ENCODE data around the gene USHBP1. TPM values are rescaled to one million over a fixed set of nuclear protein-coding genes. Genes with fewer than 3 reads are reported as not detected.

Gene USHBP1, protein sequence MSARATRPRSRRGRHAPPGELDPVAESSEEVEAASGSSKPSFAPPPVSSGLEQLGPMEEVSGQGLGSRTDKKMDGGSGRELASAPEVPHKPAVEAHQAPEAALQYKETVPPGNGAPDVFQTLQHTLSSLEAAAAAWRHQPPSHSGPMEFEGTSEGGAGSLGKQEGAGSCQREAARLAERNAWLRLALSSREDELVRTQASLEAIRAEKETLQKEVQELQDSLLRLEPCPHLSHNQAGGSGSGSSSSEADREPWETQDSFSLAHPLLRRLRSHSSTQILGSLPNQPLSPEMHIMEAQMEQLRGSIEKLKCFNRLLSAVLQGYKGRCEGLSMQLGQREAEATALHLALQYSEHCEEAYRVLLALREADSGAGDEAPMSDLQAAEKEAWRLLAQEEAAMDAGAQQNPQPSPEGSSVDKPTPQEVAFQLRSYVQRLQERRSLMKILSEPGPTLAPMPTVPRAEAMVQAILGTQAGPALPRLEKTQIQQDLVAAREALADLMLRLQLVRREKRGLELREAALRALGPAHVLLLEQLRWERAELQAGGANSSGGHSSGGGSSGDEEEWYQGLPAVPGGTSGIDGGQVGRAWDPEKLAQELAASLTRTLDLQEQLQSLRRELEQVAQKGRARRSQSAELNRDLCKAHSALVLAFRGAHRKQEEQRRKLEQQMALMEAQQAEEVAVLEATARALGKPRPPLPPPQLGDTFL
- polyA plus RNA-seq (2011; rRNA removed) (not detected in 2 replicates), polyA minus RNA-seq (2011; rRNA and poly(A)+ RNA removed) (not detected in 2 replicates)

DNA sequence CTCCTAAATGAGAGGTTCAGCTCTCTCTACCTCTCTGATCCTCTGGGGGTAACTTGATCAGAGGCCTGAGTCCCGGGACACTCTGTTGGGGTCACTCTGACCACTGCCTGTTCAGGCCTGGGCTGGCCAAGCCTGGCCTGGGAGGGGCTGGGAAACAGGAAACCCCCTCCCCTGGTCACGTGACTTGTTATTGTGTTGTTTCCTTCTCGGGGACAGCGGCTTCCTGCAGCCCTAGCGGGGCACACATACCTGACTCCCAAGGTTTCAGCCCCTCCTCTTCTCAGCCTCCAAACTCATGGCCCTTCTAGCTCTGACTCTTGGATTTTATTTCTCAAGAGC lies at the start of gene USHBP1:
Gene USHBP1 (minus strand): TSS at position 105 of the 339 bp plus-strand sequence. CDS start 446 bp downstream, outside the sequence.
- Histone ChIP-seq H3K4me3 (ENCODE audit: low read depth, low read length) (no peak within 1 kb of the TSS), H3K27ac (ENCODE audit: low read depth, low read length) (no peak within 1 kb of the TSS), H3K27me3 (ENCODE audit: control insufficient read depth, insufficient read depth, low read length) (peaks cover 4% of the 10 kb centered on the region), H3K9me3 (ENCODE audit: control insufficient read depth, insufficient read depth, low read length) (peaks cover 6% of the 10 kb centered on the region)
- ChIA-PET POLR2A (no interaction called here), CTCF (interaction anchor here (0.6 to 1.3 kb wide), 2 partner anchors 18 to 147 kb away, joined by 3 to 7 read pairs; no protein-coding TSS in a partner anchor)
- no peak for DNase-seq (ENCODE audit: low read depth, low spot score)
- TF ChIP-seq, protein P1, sequence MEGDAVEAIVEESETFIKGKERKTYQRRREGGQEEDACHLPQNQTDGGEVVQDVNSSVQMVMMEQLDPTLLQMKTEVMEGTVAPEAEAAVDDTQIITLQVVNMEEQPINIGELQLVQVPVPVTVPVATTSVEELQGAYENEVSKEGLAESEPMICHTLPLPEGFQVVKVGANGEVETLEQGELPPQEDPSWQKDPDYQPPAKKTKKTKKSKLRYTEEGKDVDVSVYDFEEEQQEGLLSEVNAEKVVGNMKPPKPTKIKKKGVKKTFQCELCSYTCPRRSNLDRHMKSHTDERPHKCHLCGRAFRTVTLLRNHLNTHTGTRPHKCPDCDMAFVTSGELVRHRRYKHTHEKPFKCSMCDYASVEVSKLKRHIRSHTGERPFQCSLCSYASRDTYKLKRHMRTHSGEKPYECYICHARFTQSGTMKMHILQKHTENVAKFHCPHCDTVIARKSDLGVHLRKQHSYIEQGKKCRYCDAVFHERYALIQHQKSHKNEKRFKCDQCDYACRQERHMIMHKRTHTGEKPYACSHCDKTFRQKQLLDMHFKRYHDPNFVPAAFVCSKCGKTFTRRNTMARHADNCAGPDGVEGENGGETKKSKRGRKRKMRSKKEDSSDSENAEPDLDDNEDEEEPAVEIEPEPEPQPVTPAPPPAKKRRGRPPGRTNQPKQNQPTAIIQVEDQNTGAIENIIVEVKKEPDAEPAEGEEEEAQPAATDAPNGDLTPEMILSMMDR (IDR thresholded peaks at IDR 0.05; ENCODE audit: low read depth, low read length): no peak

DNA sequence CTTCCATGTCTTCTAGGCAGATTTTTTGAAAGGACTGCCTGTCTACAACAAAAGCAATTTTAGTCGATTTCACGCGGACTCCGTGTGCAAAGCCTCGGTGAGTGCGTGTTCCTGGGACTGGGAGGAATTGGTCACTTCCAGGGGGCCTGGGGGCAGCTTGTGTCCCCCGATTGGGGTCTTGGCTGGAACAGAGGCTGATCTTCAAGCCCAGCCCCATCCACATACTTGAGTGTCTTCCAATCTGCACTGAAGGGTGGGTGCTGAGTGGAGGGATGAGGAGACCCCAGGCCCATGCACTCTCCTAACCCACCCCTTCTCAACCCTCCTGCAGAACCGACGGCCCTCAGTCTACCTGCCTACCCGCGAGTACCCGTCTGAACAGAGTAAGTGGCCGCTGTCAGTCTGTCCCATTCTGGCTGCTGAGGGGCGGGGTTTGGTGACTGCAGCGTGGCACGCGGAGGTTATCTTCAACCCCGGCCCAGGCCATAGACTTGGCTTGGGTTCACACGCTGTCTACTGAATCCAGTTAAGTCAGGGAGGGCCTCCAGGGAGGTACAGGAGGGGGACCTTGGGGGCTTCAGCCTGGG lies 49.6 kb upstream of the USHBP1 start:
- Histone ChIP-seq H3K27me3 (ENCODE audit: control insufficient read depth, insufficient read depth, low read length) (no peaks in the 10 kb centered on the region), H3K4me3 (ENCODE audit: low read depth, low read length) (no peak overlapping the region), H3K27ac (ENCODE audit: low read depth, low read length) (no peak overlapping the region), H3K9me3 (ENCODE audit: control insufficient read depth, insufficient read depth, low read length) (peaks cover 7% of the 10 kb centered on the region; the same call in 1 of the 2 replicates)
- TF ChIP-seq, protein P1 (IDR thresholded peaks at IDR 0.05; ENCODE audit: low read depth, low read length): no peak
- DNase-seq (ENCODE audit: low read depth, low spot score): no peak
- ChIA-PET POLR2A (interaction anchor here (0.6 kb wide), 1 partner anchor 57 kb away, joined by 5 read pairs; no protein-coding TSS in a partner anchor), CTCF (interaction anchor here (0.7 kb wide), 1 partner anchor 52 kb away, joined by 6 read pairs; no protein-coding TSS in a partner anchor)

DNA sequence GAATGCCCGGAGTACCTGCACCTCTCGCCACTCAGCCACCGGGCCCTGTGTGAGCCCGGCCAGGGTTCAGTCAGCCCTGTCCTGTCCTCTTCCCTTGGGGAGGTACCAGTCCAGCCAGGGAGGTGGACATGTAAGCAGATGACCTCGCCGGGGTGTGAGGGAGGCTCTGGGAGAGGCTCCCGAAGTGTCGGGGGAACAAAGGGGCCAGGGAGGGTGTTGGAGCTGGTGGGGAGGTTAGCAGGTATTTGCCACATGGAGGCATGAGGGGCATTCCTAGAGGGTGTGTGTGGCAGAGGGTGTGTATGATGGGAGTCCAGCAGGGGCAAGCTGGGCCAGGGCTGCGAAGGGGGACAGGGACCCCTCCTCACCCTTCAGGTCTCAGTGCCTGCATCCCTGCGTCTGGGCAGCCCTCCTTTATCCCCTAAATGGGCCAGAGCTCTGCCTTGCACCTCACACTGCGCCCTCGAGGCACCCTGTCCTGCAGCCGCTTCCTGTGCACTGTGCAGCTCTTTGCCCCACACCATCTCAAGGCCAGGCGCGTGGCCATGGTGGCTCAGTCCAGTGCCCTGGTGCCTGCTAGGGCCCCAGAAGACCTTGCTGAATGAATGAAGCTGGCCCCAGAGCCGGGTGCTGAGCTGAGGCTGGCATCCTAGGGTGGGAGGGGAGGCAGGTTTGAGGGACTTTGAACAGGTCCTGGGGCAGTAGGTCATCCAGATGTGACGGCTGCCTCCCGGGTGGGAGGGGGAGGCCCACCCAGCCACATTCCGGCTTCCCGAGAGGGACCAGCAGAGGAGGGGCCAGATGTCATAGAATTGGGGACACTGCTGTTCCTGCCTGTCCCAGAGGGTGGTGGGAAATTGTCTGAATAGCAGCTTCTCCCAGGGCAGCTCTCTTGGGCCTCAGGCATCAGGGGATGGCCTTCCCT lies 47.9 kb upstream of the USHBP1 start:
- CTCF ChIA-PET: no interaction called here
- no peak overlapping the region for H3K4me3 ChIP-seq (ENCODE audit: low read depth, low read length)
- TF ChIP-seq, protein P1 (IDR thresholded peaks at IDR 0.05; ENCODE audit: low read depth, low read length): no peak
- H3K9me3 ChIP-seq (ENCODE audit: control insufficient read depth, insufficient read depth, low read length): peaks cover 7% of the 10 kb centered on the region; the same call in 1 of the 2 replicates
- DNase-seq (ENCODE audit: low read depth, low spot score): no peak
- H3K27ac ChIP-seq (ENCODE audit: low read depth, low read length): peak overlapping the region; percentile 39
- no peaks in the 10 kb centered on the region for H3K27me3 ChIP-seq (ENCODE audit: control insufficient read depth, insufficient read depth, low read length)
- POLR2A ChIA-PET: interaction anchor here (1.0 kb wide), 1 partner anchor 21 kb away, joined by 3 read pairs; no protein-coding TSS in a partner anchor

DNA sequence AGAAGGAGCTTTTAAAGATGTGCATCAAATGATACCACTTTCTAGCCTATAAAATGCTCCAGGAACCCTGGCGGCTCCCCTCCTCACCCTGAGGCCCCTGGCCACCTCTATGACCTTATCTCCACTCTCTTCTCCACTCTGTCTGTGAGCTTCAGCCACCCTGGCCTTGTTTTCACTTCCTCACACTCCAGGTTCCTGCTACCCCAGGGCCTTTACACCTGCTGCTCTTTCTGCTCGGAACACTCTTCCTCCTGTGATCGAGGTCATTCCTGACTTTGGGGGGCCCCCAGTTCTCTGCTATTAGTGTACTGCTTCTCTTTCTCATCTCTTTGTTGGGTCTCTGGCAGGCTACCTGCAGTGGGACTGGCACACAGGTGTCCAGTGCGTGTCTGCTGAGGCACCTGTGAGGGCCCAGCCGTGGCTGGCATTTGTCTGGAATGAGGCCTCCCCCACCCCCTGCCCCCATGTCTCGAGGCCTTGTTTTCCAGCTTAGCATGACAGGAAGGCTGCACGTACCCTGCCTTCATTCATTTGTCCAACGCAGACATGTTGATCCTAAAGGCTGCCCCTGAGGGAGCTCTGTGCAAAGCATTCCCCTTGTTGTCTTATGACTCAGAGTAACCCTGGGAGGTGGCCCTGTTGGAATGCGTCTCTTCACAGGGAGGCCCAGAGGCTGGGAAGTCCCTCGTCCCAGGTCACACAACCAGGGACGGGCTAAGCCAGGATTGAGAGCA lies 47.1 kb upstream of the USHBP1 start:
- no peak for DNase-seq (ENCODE audit: low read depth, low spot score)
- peaks cover 7% of the 10 kb centered on the region; the same call in 1 of the 2 replicates for H3K9me3 ChIP-seq (ENCODE audit: control insufficient read depth, insufficient read depth, low read length)
- POLR2A ChIA-PET: interaction anchor here (0.6 to 1.0 kb wide), 2 partner anchors 20 to 22 kb away, joined by 3 to 4 read pairs; no protein-coding TSS in a partner anchor
- peak overlapping the region; percentile 39 for H3K27ac ChIP-seq (ENCODE audit: low read depth, low read length)
- H3K27me3 ChIP-seq (ENCODE audit: control insufficient read depth, insufficient read depth, low read length): no peaks in the 10 kb centered on the region
- CTCF ChIA-PET: interaction anchor here (0.6 kb wide), 1 partner anchor 17 kb away, joined by 3 read pairs; no protein-coding TSS in a partner anchor
- TF ChIP-seq, protein P1 (IDR thresholded peaks at IDR 0.05; ENCODE audit: low read depth, low read length): no peak
- no peak overlapping the region for H3K4me3 ChIP-seq (ENCODE audit: low read depth, low read length)
